HG02885 (cell line): ENCODE measurements around the gene ZNF609.
A peak's percentile ranks its signal among the peaks of the same experiment; 100 is the strongest.

Experiments
- ATAC-seq: cut with Tn5 transposase; IDR thresholded peaks from one replicate; pipeline ENCODE4 v1.9.1; 2021; ENCODE audit warnings: mild to moderate bottlenecking; ENCODE audit not compliant: unreplicated experiment, poor library complexity

Gene ZNF609

DNA sequence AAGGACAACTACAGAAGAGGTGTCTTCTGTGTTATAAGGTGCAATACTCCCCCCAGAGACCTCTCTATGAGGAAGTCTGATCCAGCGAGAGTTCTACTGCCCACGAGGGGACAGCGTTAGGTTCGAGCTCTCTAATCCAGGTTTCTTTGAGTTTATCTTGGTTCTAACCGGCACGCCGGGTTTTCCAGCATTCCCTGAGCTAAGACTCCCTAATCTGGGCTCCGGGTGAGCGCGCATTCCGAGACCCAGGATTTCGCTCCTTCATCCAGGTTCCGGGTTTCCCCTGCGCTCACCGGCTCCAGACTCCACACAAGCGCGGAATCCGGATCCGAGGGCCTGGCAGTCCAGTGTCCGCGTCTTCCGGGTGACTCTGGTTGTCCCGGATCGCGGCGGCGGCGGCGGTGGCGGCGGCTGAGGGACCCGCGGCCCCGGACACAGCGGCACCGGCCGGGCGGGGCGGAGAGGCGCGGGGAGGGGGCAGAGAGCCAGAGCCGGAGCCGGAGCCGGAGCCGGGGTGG, at the start of gene ZNF609:
Gene ZNF609, plus strand, starts transcription at position 373 of the 518 bp plus-strand sequence. CDS start 38,842 bp downstream, outside the sequence.
- ATAC-seq: peak; percentile 59

GRCh38 chr15:64412216-64412615, 48.2 kb upstream of the ZNF609 start:
- no peak for ATAC-seq

DNA sequence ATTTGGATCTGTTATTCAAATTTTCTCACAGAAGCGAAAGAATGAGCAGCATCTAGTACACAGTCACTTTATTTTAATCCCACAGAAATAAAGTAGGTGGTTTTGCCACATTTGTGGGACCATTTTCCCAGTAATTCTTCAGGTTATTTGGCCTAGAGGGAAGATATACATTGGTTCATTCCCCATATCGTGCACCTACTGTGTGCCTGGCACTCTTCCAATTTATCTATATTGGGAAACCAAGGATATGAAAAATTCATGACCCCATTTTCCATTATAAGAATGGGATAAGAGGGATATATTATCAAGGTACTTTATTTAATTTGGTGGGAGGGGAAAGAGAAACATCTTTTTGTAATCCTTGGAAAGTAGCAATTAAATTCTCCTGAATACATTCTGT, 37.7 kb upstream of the ZNF609 start:
- ATAC-seq: no peak

- ATAC-seq: no peak
Measured at GRCh38 chr15:64423970-64424369, 36.4 kb upstream of the ZNF609 start.

GRCh38 chr15:64425221-64425620, 35.2 kb upstream of the ZNF609 start:
- no peak for ATAC-seq

GRCh38 chr15:64426845-64427465, 33.4 kb upstream of the ZNF609 start:
- no peak for ATAC-seq

GRCh38 chr15:64429448-64429847, 30.9 kb upstream of the ZNF609 start:
- ATAC-seq: no peak

DNA sequence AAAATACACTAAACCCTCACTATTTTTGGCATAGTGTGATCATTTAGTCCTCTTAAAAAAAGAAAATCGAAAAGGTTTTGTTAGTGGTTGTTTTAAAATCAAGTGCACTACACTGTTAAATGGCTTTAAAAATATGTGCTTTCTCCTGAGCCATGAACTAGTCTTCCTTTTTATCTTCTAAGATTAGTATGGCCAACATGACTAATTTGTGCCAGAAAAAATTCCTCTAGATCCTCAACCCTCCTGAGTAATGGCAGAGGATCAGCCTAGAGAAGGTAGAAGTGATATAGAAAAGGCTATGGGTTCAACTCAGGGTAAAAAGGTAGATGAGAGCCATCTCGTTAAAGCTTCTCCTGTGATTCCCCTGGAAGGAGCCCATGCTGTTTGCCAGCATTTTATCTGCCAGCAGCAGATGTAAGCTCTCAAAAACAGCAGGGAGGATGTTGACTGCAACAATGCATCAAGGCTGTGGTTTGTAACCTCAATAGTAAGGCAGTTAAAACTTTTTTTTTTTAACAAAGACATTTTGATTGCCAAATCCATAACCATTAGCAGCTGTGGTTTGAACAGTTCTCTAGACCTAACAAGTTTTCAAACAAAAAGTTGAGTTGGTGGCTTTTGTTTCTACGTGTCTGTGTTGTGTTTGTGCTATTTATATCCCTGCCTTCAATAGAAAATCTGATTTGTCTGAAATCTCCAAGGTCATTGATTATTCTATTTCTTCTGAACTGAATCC, 30.2 kb upstream of the ZNF609 start:
- no peak for ATAC-seq

GRCh38 chr15:64437982-64438381, 22.4 kb upstream of the ZNF609 start:
- ATAC-seq: no peak

GRCh38 chr15:64438653-64439447, 21.5 kb upstream of the ZNF609 start:
- no peak for ATAC-seq

- ATAC-seq: no peak
Measured at GRCh38 chr15:64441852-64442251, 18.5 kb upstream of the ZNF609 start.

GRCh38 chr15:64443016-64443415, 17.4 kb upstream of the ZNF609 start:
- no peak for ATAC-seq

DNA sequence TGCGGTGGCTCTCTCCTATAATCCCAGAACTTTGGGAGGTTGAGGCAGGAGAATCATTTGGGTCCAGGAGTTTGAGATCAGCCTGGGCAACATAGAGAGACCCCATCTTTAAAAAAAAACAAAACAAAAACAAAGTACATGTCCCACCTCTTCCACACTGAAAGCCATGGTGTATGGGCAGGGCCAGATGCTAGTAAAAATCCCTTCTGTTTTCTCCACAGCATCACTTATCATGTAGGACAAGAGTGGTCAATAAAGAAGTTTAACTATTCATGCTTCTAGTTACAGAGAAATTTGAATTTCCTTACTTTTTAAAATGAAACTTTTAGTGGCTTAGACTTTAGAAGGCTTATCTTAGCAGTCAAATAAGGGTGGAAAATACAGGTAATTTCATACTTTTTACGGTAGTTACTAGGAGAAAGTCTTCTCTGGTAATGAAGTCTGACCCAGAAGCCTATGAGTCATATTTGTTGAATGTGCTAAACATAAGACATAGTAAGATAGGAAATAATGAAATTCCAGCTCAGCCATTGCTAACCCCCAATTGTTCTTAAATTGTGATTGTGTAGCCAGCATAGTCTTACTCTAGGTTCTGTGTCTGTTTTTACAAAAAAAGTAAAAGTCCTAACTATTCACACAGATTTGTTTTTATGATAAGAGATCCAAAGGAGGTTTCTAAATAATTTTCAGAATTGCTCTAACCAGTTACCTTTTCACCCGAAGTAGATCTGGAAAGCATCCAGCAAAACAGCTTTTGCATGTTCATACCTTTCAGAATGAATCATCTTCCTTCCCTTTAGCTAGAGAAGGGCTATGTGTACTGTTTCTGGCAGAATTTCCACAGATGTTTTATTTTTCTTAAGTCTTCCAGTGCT, 16.4 kb upstream of the ZNF609 start:
- peak; percentile 64 for ATAC-seq

DNA sequence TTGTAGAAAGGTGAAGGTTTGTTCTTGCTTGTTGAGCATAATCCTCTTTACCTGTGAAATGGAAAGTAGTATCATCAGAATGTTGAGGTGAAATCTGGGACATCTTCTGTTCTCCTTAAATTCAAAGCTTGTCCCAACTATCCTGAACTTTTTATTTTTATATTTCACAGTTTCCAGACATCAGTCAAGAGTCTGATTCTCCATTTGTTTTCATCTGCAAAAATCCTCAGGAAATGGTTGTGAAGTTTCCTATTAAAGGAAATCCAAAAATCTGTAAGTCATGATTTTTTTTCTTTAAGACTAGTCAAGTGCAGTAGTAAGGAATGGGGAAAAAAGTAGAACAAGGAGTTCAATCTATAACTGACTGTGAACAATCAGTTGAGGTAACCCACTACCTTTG, 15.5 kb upstream of the ZNF609 start:
- ATAC-seq: no peak

- peak; percentile 42 for ATAC-seq
Measured at GRCh38 chr15:64447536-64448315, 12.7 kb upstream of the ZNF609 start.

GRCh38 chr15:64452988-64453688, 7.2 kb upstream of the ZNF609 start:
- ATAC-seq: no peak

DNA sequence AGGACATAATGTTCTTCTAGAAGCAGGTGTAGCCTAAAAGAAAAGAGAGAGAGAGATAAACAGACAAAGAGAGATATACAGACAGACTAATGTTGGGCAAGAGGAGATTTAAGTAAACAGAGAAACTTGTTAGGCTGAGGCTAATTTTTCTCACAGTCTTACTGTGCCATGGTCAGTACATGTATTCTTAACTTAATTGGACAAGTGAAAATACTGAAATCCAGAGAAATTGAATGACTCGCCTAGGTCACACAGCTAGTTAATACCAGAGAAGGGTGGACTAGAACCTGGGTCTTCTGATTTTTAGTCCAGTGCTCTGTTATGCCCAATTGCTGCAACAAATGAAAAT, 6.7 kb upstream of the ZNF609 start:
- ATAC-seq: no peak

- no peak for ATAC-seq
Measured at GRCh38 chr15:64454282-64454681, 6.1 kb upstream of the ZNF609 start.

DNA sequence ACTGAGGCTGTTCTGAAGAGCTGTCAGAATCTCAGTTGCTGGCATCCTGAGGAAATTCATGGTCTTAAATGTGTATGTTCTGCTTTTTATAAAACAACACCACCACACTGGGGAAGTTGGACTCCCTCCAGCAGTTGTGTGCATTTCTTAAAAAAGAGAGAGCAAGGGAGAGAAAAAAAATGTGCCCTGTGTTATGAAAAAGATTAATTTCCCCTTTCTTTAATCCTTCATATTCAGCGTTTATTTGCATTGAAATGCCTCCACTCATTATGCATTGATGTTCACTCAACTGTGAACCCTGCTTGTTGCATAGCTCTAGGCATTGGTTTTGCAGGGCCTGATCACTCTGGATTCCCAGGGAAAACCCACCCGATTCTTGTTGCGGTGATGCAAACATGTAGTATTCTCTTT, 4.4 kb upstream of the ZNF609 start:
- ATAC-seq: no peak
